Middle frontal gyrus (tissue), 1 donor: ENCODE measurements around the gene GLO1.
"Not testable (repeated sequence)": the region's sequence is repeated elsewhere in the genome, so short reads cannot be mapped to it uniquely, and the experiment has no call there.

Source experiments
- DNase-seq: peaks from one replicate; pipeline ENCODE4 v3.0.0-alpha.2; 2015; ENCODE audit warnings: low spot score; ENCODE audit errors: extremely low spot score

Gene GLO1

DNA sequence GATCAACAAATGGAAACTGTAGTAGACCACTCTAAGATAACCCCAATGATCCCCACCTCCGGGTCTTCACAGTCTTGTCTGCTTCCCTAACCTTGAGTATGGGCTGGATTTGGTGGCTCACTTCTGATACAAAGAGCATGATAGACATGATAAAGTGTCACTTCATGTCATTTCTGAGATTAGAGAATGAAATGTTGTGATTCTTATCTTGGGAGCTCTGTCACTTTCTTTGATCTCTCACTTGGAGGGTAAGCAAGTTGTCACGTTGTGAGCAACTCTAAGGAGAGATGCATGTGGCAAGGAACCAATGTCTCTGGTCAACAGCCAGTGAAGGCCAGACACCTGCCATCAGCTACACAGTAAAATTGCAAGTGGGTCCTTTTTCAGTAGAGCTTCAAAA lies 3.0 kb upstream of the GLO1 start:
- no peak for DNase-seq

DNA sequence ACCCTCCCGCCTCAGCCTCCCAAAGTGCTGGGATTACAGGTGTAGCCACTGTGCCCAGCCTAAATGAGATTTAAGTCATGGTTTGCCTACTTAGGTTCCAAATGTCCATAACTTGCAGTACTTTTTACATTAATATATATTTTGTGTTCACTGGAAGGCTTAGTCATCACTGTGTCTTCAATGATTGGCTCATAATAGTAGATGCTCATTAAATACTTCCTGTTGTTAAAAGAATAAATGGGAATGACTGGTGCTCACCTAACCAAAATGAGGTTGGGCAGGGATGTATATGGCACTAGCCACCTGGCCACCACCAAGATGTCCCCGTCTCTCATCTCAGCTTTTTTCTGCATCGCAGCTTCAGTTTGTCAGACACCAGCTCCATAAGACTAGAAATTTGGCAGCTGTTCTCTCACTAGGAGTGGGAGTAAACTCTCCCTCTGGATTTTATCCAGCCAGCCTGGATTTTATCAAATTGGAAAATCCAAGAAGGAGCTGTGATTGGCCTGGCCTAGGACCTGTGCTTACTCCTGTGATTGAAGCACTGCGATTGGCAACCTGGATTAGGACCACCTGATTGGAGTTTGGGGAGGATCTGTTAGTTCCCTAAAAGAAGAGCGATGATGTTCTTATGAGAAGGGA lies 1.1 kb upstream of the GLO1 start:
- DNase-seq, result no peak

DNA sequence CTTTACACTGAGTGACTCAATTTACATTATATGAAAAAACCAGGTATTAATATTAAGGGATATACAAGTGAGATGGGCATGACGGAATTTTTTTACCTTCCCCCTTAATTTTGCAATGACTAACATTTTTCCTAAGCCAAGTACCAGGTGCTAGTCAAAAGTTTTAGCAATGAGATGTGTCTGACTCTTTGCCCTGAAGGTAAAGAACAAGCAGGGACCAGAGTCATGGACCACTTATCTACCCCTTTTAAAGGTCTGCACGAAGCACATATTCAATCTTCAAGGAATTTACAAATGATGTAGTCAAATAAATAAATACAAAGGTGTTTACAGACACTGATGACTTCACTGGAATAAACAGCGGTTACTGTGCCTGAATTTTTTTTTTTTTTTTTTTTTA lies 1.4 kb downstream of the GLO1 start:
- DNase-seq, result no peak

DNA sequence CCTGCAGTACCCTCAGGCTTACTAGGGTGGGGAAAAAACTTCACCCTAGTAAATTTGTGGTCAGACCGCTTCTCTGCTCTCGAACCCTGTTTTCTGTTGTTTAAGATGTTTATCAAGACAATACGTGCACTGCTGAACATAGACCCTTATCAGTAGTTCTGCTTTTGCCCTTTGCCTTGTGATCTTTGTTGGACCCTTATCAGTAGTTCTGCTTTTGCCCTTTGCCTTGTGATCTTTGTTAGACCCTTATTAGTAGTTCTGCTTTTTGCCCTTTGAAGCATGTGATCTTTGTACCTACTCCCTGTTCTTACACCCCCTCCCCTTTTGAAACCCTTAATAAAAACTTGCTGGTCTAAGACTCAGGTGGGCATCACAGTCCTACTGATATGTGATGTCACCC lies 3.2 kb downstream of the GLO1 start:
- not testable (repeated sequence) for DNase-seq

DNA sequence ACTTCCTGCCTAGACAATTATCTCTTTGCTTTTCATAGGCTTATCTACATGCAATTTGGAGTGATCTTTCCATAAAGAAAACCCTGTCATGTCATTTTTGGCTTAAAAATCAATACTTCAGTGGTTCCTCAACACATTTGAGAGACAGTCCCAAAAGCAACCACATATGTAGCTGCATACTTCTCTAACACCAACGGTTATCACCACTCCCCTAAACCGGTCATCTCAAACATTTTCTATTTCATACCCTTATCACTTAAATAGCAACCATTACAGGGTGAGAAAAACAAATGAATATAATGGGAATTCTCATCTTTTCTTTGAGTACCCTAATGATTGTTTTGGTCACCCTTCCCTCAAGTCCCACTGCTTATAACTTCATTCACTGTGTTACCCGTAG lies 5.1 kb downstream of the GLO1 start:
- no peak for DNase-seq

DNA sequence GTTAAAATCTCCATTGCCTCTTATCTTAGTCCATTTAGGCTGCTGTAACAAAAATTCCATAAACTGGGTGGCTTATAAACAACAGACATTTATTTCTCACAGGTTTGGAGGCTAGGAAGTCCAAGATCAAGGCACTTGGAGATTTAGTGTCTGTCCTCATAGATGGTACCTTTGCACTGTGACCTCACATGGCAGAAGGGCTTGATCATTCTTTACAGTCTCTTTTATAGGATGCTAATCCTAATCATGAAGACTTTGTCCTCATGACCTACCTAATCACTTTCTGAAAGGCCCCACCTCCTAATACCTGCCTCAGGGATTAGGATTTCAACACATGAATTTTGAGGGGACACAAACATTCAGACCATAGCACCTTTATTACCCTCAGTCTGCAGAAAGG lies 6.6 kb downstream of the GLO1 start:
- no peak for DNase-seq

DNA sequence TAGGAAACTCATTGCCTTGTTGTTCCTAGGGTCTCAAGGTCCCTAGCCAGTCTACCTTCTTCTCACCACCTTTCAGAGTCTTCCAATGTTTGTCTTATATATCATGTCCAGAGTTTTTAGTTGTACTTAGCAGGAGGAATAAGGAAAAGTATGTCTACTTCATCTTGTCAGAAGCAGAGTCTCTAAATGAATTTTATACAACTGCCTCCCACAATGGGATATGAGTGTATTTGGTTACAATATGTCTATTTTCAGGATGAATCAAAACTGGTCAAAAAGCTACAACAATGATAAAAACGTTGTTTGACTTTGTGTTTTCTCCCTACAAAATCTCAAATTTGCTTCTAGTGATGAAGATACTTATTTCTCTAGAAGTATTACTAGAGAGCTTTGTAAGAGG lies 7.0 kb downstream of the GLO1 start:
- DNase-seq, result no peak

DNA sequence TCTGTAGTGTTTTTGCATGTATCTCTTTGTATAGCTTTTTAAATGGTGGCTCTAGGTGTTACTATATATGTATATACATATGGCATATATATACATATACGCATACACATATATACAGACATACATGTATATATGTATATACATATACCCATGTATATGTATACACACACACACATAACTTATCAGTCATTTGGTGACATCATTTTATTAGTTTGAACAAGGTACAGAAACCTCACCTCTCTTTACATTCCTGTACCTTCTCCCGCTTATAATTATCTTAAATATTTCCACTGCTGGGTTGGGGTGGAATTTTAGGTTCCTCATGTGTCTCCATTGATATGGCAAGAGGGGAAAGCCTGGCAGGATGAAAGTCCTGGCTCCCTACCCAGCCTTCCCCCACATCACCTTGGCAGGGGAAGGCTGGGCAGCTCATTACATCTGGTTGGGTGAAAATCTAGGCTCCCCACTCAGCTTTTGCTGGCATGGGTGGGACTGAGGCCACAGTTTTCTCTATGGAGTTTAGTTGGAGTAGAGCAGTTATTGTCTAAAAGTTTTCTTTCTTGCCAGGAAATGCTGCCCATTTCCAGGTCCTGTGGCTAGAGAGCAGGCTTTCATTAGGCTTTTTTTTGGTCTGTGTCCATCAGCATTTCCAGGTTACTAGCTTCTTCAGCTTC lies 7.6 kb downstream of the GLO1 start:
- DNase-seq, result no peak

DNA sequence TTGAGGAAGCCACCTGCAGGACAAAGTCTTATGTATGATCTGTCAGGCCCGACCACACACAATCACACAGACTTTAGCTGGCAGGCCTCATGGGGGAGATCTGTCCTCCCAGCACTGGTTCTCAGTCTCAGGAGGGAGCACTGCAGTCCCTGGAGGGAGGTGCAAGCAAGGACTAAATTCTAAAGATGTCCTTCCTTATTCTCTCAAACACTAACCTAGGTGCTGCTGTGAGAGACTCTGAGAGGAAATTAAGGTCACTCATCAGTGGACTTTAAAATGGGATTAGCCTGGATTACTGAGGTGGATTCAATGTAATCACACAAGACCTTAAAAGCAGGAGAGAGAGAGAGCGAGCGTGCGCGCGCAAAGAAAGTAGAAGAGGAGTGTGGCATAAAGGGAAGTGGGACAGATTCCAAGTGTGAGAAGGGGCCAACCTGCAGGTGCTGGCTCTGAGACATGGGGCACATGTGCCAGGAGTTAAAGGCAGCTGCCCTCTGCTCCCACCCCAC lies 14.3 kb downstream of the GLO1 start:
- DNase-seq, result no peak

DNA sequence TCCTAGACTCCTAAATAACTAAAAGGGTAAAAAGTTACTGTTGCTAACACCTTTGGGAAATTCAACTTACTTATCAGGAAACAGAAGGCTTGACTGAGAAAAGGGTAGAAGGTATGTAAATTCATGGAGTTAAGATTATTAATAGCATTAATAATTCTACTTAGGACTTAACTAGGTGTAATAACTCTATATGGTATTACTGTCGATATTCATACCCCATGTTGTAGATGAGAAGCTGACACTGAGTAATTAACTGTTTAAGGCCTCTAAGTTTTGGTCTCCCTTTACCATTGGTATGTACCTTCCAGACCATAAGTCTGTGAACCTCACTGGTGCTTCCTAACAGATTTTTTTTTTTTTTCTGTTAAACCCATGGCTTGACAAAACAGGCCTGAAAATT lies 15.4 kb downstream of the GLO1 start:
- DNase-seq, result no peak

DNA sequence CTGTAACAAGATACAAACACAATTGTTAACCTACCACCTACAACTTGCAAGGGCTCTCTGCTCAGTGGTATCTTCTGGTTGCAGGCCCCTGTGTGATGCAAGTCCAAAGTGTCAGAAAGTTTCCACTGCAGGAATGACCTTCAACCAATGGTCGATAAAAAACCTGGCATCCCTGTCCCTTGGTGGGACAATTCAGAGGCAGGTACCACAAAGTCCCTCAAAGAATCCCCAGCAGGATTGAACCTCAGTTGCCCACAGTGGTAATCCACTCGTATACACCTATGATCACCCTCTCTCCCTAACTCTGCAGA lies 15.9 kb downstream of the GLO1 start:
- no peak for DNase-seq

DNA sequence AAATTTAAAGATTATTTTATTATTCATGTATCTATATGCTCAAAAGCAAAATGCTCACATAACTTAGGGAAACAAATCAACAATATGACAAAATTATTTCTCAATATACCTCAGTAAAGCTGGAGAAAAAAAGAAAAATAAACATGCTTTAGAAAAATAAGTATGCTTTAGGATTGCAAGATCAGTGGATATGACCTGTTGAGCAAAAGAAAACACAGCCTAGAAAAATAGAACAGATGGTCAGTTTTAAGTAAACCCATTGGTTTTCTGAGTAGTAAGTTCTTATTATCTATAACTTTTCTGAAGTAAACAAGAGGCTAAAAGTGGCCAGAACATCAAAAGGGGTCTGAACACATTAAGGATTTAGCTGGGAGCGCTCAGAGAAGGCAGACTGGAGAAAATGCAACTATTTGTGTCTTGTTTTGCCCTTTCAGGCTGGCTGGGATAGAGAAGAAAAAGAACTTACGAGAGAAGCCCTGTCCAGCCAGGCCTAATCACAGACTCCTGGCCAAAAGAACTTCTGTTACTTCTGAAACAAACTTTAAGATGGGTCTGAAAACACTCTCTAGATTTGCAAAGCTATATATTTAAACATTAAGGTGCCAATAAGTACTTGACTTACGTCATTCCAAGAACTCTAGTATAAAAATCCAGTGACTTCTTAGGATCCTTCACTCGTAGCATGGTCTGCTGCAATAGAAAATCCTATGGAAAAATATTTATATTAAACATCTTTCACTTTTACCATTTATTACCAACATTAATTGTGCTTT lies 16.5 kb downstream of the GLO1 start:
- no peak for DNase-seq

DNA sequence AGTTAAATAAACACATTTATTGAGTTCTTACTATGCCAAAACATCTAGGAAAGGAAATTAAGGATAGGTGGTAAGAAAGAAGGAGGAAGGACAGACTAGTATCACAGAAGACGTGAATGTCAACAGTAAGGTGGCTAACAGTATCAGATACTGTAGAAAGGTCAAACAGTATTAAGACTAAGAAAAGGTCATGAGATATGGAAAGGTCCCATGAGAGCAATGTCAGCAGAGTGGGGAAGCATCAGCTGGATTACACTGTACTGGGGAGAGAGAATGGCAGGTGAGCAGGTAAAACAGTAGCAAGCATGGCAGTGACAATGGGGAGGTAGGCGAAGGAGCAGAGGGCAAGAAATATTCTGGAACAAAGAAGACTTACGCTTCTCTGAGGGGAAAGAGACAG lies 18.0 kb downstream of the GLO1 start:
- DNase-seq, result no peak

DNA sequence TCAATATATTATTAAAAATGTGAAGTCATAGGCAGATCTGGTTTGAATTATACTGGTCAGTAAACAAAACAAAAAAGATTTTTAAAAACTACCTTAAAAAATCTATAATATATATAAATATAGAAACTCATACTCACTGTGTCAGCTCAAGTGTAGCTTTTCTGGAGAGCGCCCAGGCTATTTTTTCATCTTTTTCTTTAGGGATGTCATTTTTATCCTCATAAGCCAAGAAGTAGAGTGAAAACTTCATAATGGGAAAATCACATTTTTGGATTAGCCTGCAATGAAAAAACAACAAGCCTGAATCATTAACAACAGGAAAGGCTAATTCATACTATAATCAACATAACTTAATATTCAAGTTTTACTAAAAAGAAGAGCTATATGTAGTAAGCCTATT lies 18.7 kb downstream of the GLO1 start:
- no peak for DNase-seq

DNA sequence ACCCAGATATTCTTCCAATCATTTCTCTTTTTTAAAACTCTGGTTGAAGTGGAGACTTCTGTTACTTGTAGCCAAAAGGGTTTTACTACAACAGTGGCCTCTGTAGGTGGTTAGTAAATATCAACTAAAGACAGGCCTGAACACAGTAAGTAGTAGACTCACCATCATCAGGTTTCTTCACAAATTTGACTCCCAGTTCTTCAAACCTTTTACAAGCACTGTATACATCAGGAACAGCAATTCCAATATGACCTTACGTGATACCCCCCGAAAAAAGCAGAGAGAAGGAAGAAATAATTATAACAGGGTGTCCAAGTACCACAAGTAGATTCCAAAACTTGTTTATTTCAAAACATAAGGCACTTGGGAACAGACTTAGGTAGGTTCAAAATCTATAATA lies 21.1 kb downstream of the GLO1 start:
- no peak for DNase-seq

DNA sequence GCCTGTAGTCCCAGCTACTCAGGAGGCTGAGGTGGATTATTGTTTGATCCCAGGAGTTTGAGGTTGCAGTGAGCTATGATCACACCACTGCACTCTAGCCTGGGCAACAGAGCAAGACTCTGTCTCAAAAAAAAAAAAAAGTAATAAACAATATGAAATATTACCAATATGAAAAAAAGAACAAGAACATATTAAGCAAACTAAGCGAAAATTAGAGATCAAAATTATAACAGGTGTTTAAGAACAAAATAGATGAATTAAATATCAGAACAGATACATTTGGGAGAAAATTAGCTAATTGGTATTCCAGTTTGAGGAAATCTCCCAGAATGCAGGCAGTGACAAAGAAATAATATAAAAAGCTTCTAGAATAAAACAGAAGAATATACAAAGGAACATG lies 23.3 kb downstream of the GLO1 start:
- no peak for DNase-seq

DNA sequence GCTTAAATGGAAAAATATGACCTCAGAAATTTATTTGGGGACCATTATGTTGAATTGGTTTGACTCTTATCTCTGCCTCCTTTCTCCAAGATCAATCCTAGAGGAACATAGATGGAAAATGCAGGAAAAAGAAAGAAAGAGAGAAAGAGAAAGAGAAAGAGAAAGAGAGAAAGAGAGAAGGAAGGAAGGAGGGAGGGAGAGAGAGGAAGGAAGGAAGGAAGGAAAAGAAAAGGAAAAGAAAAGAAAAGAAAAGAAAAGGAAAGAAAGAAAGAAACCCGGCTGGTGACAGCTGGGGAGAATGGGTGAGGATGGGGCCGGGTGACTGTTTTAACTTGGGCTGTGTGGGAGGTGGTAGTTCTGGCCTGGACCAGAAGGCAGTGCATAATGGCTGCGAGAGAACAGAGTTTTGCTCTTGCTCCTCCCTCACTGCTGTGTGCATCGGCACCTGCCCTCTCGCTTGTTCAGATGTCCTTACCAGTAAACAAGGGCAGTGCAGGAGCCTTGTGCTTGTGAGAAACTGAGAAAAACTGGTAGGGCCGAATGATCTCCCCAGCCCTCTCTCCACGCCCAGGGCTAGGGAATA lies 24.7 kb downstream of the GLO1 start:
- no peak for DNase-seq

DNA sequence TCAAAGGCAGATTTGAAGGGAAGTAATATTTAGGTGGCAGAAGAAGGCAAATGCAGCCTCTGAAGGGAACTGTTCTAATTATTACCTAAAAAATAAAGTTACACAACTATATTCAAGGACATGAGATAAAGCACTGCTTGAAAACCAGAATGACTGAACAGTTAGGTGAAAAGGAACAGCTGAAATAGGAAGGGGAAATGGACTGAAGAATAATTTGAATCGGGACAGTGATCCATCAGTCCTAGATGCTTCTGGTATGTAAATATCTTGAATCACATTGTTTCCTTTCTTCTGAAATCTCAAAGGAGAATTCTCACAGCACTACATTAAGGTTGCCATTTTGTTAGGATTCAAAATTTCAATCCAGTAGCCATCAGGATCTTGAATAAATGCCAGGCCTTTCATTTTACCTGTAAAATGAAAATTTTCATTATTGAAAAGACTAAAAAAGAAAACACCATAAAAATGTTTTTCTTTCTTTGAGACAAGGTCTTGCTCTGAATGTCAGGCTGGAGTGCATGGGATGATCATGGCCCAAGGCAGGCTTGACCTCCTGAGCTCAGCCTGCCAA lies 25.9 kb downstream of the GLO1 start:
- DNase-seq, result no peak

DNA sequence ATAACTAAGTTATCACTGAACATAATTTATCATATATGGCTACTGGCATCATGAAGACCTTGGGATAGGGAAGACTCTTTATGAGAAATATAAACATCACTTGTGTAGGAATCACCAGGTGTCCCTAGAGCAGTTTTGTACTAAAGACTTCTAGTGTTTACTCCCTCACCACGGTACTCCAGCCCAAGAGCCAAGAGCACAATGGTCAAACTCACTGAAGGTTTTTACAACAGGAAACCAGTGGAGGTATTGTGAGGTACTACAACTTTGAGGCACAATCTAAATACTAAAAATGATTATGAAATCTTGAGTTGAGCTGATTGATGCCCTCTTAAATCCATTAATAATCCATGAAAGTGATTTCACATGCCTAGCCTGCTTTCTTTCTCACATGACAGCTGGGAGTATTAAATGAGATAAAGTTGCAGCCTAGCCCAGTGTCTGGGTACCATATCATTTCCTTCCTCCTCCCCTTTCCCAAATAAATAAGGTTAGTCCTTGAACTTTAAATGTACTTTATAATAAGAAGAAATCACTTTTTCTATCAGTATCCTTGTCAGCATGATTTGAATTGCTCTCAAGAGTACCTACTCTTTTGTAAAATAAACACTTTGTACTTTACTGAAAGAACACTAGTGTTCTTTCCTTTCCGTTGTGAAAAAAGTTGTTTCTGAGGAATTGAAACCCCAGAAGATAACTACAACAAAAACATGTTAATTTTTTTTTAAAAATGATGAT lies 26.5 kb downstream of the GLO1 start:
- DNase-seq, result no peak

DNA sequence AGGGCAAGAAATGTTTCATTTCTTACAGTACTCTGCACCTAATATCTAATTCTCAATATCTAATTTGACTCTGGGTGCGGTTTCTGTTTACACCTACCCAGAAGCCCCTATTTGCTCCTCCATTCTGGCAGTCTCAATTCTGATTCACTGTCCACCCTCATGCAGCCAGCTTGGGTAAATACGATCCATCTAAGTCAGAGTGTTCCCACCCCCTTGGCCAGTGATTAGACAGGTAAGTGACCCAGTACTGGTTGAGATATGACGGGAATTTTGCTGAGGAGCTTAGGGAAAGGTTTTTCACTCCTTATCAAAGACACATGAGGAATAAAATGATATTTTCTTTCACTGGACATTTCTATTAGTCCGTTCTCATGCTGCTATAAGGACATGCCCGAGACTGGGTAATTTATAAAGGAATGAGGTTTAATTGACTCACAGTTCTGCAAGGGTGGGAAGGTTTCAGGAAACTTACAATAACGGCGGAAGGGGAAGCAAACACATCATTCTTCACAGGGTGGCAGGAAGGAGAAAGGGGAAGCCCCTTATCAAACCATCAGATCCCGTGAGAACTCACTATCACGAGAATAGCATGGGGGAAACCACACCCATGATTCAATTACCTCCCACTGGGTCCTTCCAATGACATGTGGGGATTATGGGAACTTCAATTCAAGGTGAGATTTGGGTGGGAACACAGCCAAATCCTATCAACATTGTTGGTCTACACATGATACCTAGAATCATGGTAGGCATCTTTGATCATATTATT lies 29.4 kb downstream of the GLO1 start:
- no peak for DNase-seq
